GM19452 (cell line): ENCODE measurements around the gene SNF8.

Experiments used
- ATAC-seq: cut with Tn5 transposase; IDR thresholded peaks from one replicate; pipeline ENCODE4 v1.9.1; 2021; ENCODE audit not compliant: unreplicated experiment

SNF8 gene

DNA sequence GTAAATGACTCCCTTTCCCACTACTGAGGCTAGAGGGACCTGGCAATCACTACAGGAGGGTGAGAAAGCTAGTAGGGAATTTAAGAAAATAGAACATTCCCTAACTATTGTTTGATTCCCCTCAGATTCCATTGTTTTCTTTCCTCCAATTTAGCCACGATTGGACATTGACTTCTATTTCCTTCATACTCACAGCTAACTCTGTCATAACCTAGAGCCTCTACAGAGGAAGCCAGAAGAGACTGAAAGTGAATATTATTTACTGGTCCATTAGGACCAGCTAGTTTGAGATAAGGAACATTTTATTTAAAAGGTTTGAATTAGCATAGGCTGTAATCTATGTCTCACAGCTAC is 14.9 kb downstream of the SNF8 start:
- no peak for ATAC-seq

DNA sequence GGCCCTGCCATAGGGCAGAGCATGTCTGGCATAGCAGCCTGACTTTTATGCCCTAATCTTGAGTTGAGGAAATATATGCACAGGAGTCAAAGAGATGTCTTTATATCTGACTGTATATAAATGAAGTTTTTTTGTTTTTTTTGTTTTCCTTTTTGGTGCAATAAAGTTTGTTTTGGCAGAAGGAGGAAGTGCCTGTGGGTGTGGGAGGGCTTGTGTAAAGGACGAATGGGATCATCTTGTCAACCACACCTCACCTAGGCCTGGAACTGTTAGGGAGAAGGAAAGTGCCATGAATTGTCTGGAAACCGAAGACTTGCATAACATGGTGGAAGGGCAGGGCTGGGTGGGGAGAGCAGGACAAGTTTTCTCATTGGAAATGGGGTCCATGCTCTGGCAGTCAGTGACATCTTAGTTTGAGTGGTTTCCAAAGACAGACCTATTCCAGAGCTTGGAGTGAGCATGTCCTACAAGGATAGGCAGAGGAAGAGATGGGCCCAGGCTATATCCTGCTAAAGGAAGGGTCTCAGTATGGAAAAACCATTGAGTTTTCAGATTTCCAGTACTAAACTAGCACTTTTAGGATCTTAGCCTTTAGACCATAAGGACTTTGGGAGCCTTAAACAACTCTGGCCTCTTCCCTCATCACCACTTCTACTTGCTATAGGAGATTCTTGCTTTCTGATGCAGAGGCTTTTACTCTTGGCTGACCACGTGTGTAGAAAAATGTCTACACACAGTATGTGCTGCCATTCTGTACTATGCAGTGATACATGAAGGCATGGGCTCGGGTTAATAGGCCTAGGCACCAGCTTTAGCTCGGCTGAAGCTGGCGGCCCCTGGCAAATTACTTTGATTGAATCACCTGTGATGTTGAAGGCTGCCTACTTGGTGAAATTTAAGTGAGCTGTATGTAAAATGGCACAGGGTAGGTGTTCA is 15.5 kb downstream of the SNF8 start:
- no peak for ATAC-seq

DNA sequence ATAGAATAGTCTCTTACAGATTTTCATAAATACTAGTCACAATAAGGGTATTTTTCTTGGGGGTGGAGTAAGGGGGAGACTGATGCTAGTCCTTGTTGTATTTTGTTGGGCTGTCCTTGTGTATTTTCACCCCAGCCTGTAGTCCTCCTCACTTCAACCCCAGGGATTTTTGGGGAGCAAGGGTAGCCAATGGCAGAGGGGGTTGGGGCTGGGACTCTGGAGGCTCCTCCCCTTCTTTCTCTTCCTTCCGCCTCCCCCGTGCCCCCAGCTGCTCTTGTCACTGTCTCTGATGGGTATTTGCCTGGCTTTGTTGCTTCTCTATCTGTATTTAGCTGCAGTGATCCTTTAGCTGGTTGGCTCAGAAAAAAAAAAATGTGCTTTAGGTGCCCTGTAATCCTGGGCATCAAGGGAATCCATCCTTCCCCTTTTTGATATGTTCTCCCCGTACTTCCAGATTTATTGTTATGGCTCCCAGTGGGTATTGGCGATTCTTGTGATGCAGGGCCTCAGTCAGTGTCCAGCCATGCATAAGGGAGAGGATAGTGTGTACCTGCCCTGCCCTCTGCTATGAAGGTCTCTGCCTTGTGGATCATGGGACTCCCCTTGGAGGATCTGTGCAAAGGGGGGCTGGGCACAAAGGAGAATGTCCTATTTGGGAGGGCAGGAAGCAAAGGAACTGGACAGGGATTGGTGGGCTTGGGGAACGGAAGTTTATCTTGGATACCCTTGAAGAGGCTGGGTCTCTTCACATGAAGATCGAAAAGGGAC is 16.5 kb downstream of the SNF8 start:
- ATAC-seq: no peak

DNA sequence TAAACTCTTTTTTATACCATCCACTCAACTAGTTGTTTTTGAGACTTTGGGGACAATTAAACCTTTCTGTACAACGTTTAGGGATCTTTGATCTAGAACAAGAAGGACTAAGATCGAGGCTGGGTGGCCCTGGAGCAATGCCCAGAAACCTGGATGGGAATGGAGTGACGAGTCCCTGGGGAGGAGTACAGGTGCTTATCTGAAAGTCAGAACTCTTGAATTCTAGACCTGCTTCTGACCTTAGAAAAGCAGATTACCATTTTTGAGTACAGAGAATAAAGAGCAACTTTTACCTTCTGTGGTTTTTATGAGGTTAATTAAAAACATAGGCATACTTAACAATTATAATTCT is 18.7 kb downstream of the SNF8 start:
- no peak for ATAC-seq

DNA sequence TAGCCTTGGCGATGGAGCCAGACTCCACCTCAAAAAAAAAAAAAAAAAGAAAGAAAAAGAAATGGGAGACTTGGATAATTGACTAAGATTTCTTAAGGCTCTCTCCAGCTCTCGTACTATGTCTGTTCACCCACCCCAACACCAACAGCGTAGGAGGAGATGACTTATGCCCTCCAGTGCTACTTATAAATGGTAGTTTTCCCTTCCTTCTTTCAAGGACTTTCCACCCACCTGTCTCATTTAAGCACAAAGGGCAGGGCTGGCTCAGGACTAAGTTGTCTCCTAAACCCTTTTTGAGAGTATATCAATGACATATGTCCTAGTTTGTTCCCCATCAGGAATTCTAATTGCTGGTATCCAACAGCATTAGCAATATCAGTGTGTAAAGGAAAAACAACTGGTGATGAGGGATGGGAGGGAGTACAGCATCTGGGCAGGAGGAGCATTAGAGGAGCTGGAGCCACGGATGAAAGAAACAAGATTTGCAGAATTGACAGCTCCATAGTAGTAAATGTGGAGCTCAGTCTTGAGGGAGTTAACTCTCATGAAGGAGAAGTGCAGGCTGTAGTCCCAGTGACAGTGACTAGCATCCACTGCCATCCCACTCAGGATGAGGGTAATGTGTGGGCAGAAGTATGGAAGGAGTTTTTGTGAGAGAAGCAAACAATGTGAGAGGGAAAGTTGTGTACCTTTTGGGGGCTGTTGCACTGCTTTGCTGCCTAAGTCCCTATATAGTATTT is 19.2 kb downstream of the SNF8 start:
- no peak for ATAC-seq

DNA sequence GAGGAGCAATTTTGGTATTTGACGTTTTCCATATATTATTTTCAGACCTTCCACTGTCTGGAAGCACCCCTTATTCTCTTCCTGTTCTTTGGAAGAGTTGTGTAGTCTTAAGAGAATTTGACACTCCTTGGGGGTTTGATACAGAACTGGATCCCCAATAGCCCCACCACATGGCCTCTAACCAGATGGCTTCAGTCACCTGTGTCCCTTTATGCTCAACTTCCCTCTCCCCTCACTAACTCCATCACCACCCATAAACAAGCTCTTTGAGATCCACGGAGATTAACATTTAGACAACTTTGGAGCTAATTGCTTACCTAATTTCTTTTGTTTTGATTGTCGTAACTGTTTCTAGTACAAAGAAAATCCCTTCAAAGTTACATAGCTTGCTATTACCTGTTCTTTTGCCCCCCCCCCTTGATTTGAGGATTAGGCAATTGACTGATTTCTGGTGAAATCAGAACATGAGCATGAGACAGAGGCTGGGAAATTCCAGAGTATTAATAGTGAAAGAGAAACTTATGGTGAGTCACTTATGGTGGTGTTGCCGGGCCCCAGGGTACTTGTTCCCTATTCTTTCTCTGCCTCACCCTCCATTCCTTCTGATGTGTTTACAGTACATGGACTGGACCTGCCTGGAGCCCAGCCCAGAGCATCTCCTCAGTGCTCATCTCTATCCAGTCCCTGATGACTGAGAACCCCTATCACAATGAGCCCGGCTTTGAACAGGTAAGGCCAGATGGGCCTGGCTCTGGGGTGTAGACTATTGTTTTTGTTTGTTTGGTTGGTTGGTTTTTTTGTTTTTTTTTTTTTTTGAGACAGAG is 29.0 kb downstream of the SNF8 start:
- ATAC-seq: peak; percentile 78

DNA sequence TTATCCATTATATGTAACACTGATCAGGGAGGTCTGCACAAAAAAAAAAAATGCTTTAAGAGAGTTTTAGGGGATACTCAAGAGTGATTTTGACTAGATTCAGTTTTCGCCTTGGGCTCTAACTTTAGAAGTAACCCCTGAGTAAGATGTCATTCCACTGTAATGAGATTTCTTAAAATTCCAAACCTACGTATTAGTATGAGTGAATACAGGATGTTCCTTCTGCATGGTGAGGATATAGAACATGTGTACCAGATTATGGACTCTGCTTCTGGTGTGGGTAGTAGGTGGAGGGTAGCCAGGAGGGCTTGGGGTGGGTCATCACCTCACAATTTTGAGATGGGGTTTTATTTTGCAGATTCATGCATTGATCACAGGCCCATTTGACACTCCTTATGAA is 32.2 kb downstream of the SNF8 start:
- no peak for ATAC-seq

DNA sequence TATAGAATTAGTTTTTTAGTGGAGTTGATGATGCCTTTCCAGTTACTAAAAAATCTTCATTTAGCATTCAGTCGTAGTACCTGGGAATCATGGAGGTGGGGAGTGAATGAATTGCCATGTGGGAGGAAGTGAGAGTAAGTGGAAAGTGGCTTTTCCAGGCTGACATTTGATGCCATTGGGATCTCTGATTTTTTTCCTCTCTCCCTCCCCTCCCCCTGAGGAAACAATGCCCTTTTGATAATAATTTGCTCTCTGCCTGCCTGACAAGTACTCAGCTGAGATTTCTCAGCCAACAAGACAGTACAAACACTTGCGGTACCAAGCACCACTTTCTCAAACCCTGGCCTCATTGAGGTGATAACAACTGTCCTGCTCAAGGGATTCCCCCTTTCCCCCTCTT is 34.3 kb downstream of the SNF8 start:
- no peak for ATAC-seq

DNA sequence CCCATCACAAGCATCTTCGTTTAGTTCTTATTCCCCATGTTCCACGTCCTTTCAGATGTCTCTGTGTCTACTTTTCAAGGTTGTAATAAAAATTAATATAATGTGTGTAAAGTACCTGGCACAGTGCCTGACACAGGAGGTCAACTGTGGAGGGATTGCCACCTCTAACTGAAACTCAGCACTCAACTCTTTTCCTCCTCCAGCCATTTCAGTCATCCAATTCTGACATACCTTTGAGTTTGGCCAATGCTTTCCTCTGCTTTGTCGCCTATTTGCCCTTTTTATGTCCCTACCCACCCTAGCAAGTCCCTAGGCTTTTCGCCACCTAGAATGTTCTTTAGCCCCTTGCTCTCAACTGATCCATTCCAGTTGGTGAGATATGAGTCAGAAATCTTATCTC is 34.9 kb downstream of the SNF8 start:
- ATAC-seq: no peak

DNA sequence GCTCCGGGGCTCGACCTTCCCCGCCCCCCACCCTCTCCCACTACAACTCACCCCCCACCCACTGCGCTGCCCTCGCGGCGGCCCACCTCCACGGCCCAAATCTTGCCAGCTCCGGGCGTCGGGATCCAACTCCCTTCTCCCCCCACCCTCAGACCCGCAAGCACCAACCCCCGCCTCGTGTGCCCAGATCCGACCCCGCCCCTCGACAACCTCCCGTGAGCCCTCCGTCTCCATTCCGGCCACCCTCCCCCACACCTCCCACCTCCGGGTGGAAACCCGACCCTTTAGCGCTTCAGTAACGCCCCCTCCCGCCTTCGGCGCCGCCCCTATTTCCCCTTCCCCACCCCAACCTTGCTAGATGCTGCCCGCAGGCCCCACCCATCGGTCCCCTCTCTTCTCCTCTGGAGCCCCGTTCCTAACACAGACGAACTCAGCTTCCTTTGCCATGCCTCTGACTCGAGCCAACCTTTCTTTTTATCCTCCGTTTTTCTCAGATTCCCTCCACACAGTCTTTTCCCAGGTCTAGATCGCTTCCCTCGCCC is 35.7 kb downstream of the SNF8 start:
- peak; percentile 33 for ATAC-seq

DNA sequence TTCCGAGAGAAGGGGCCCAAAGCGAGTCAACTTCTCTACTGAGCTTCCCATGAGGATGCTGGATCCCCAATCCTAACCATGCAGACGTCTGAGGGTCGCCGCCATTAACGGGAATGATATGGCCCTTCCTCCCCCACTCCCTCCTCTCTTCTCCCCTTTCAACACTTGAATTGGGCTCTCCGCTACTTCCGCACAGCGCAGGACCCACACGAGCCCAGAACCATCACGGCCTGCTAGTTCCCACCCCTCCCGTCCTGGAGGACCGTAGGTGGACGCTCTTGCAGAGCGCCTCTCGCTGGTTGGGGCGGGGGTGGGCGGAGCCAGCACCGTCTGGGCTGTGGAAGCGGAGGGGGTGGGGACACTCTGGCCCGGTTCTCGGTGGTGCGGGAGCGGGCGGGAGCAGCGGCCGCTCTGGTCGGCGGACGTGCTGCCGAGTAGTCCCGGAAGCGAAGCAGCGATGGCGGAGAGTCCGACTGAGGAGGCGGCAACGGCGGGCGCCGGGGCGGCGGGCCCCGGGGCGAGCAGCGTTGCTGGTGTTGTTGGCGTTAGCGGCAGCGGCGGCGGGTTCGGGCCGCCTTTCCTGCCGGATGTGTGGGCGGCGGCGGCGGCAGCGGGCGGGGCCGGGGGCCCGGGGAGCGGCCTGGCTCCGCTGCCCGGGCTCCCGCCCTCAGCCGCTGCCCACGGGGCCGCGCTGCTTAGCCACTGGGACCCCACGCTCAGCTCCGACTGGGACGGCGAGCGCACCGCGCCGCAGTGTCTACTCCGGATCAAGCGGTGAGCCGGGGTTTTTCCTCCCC is 36.4 kb downstream of the SNF8 start, which contains the start of gene UBE2Z:
TSS of gene UBE2Z (plus strand) at position 361 of the 797 bp plus-strand sequence. CDS start at position 458, 97 bp downstream.
- peak; percentile 80 for ATAC-seq

DNA sequence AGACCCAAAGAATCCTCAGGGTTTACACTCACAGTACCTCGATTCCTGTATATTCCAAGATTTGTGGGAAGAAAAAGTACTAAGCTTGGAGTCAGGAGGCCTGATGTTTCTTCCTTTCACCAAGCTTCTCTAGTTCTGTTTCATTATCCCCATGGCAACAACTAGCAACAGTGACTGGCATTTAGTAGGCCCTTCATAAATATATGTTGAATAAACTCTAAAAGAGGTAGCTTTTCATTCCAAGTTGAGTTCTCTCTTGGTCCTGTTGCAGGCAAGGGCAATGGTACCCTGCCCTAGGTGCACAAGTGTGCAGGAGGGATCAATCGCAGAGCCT is 37.0 kb downstream of the SNF8 start:
- no peak for ATAC-seq

DNA sequence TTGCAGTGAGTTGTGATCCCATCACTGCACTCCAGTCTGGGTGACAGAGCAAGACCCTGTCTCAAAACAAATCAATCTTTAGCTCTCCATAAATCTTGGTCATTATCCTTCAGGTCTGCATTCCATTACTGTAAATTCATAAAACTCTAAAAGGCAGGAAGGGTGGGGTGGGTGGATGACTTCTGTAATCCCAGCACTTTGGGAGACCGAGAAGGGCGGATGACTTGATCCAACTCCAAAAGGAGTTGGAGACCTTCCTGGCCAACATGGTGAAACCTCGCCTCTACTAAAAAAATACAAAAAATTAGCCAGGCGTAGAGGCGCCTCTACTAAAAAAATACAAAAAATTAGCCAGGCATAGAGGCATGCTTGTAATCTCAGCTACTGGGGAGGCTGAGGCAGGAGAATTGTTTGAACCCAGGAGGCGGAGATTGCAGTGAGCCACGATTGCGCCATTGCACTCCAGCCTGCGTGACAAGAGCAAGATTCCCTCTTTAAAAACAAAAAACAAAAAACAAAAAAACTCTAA is 38.6 kb downstream of the SNF8 start:
- no peak for ATAC-seq

DNA sequence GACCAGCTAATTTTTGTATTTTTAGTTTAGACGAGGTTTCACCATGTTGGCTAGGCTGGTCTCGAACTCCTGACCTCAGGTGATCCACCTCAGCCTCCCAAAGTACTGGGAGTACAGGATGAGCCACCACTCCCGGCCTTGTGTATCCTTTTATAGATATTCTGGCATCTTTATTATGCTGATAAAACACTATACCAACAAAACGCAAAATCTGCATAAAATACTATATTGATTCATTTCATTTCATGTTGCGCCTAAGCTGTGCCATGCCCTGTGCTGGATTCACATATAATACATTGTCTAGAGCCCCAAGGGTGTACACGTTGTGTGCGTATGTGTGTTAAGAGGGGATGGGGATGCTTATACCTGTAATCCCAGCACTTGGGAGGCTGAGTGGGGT is 40.2 kb downstream of the SNF8 start:
- no peak for ATAC-seq

DNA sequence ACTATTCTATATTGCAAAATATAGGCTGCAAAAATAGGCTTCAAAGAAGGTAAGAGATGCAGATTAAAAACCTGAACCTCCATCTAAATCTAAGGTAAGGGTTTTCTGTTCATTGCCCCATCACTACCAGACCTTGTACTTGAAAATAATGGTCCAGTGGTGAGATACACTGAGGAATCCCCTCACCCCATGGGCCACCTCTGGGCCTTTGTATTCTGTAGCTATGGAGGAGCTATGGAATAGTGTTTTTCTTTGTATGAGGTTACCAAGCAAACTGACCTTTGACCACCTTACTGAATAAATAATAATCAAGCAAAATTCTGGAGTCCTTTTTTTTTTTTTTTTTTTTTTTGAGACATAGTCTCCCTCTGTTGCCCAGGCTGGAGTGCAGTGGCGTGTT is 41.2 kb downstream of the SNF8 start:
- no peak for ATAC-seq

DNA sequence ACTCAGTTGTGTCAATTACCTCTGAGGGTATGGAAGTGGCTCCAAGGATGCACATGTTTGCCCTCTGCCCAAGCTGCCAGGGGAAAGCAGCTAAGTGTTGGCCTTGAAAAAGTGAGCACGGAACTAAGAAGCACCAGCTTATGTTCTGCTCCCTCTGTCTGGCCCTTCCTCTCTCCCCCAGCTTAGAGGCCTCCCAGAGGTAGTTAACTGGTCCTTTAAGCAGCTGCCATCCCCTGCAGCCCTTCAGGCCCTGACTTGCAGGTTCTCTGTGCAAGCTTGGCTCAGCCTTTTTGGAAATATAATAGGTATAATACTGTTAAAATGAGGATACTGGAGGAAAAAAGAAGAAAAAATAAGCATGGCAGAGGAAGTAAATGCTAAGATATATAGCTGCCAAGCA is 43.4 kb downstream of the SNF8 start:
- no peak for ATAC-seq

DNA sequence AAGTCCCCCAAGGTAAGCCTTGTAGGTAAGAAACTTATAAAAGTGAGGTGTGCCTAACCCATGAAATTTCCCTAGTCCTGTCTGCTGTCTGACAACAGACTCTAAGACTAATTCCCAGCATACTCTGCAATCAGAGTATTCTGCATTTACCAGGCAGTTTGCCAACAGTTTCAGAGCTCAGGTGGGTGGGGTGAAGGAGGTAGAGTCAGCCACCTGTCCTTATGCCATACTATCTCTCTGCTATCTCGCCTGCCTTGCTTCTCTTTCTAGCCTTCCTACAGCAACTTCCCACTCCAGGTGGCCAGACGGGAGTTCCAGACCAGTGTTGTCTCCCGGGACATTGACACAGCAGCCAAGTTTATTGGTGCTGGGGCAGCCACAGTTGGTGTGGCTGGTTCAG is 49.8 kb downstream of the SNF8 start:
- ATAC-seq: no peak

DNA sequence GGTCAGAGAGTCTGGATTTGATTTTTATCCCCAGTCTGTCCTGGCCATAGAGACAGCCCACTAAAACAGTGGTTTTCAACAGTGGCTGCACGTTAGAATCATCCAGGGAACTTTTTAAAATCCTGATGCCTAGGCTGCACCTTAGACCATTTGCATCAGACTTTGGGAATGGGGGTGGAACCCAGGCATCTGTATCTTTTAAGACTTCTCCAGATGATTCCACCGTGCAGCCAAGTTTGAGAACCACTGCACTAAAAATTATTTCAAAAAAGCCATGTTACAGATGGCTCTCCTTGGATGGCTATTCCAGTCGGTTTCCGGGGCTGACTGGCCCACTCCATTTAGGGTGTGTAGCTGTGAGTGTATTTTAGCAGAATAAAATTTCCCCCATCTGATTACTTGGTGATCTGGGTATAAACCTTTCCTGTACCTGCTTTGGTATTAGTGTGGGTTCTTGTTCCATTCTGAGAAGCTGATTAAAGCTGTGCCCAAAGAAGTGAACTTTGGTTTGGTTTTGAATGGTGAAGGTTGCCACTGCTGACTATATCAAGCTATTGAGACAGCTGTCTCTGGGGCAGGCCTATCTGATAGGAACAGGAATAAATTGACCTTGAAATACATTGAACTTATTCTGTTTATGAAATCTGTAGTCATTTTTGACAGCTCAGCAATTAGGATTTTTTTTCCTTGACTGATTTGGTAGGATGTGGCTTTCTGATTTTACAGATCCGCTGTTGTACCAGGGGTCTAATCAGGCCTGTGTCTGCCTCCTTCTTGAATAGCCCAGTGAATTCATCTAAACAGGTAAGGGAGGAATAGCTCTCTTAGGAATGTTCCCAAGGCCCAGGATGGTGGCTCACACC is 50.8 kb downstream of the SNF8 start:
- ATAC-seq: no peak
